ENCODE data around the gene SH3BP2. TPM values are rescaled to one million over a fixed set of nuclear protein-coding genes. Genes with fewer than 3 reads are reported as not detected.

SH3BP2 gene
- polyA plus RNA-seq, 1 of the 3 experiments (the other 2 are of a cell fraction): 25.2 TPM

- Histone ChIP-seq H2AFZ (ENCODE audit: low read depth) (peak overlapping the region; percentile 87), H3K4me1 (ENCODE audit: control insufficient read depth in 1 of 2, insufficient read depth in 2 of 2, low read depth in 1 of 2, low read length in 1 of 2) (peaks cover 3 to 14% of the 10 kb centered on the region in 2 experiments; a peak in 3 of 4 replicates), H3K9me3 (no peaks in the 10 kb centered on the region), H3K9me2 (no peaks in the 10 kb centered on the region), H3K79me2 (ENCODE audit: insufficient read depth) (peaks cover 38% of the 10 kb centered on the region), H3F3A (replicated peaks; ENCODE audit: insufficient read depth) (peaks cover 28% of the 10 kb centered on the region), H3K4me3 (ENCODE audit: low read depth in 2 of 2, low read length in 1 of 2) (peak overlapping the region; percentile 63 to 79), H4K20me1 (ENCODE audit: insufficient read depth) (peaks cover 32% of the 10 kb centered on the region), H3K27ac (ENCODE audit: low read depth in 2 of 2, low read length in 1 of 2) (peak overlapping the region; percentile 62 to 83; a peak in 3 of 4 replicates), H3K36me3 (replicated peaks in 1 of 2; ENCODE audit: control insufficient read depth in 1 of 2, insufficient read depth in 2 of 2, low read length in 1 of 2) (no peaks in the 10 kb centered on the region), H3K27me3 (ENCODE audit: insufficient read depth) (no peaks in the 10 kb centered on the region), H3K4me2 (peak overlapping the region; percentile 98), H3K9ac (peak overlapping the region; percentile 87)
- TF ChIP-seq ZBTB33 (IDR thresholded peaks at IDR 0.05; ENCODE audit: borderline replicate concordance, low read depth) (no peak), FOXJ3 (CRISPR knock-in tag; IDR thresholded peaks at IDR 0.05) (0 out of 2 replicates have a peak, but pooled peaks have one; percentile 19)
- POLR2A ChIA-PET: interaction anchor here (0.6 to 1.5 kb wide), 2 partner anchors 9 to 856 kb away, joined by 3 read pairs; no protein-coding TSS in a partner anchor
- peak; percentile 19 for DNase-seq
- 31% methylated on average over 6 of the region's 10 CpGs for WGBS (ENCODE audit: low lambda C conversion rate)
- CTCF ChIA-PET: interaction anchor here (1.2 to 1.5 kb wide), 3 partner anchors 24 to 93 kb away, joined by 3 read pairs; no protein-coding TSS in a partner anchor
Measured at GRCh38 chr4:2842687-2843262, 49.9 kb downstream of the SH3BP2 start.

GRCh38 chr4:2843263-2843940 is 50.5 kb downstream of the SH3BP2 start, which contains the start of gene ADD1:
TSS of gene ADD1 (plus strand) at chr4:2843844. CDS start at chr4:2875916, 32,072 bp downstream.
- Histone ChIP-seq H3K9ac (peak within 1 kb of the TSS; percentile 87), H3K4me1 (ENCODE audit: control insufficient read depth in 1 of 2, insufficient read depth in 2 of 2, low read depth in 1 of 2, low read length in 1 of 2) (peaks cover 0 to 13% of the 10 kb centered on the region in 2 experiments; a peak in 3 of 4 replicates), H3F3A (replicated peaks; ENCODE audit: insufficient read depth) (peaks cover 24% of the 10 kb centered on the region), H3K9me3 (no peaks in the 10 kb centered on the region), H3K27ac (ENCODE audit: low read depth in 2 of 2, low read length in 1 of 2) (peak within 1 kb of the TSS; percentile 62 to 83; a peak in 3 of 4 replicates), H3K79me2 (ENCODE audit: insufficient read depth) (peaks cover 44% of the 10 kb centered on the region), H2AFZ (ENCODE audit: low read depth) (peak within 1 kb of the TSS; percentile 87), H3K9me2 (no peaks in the 10 kb centered on the region), H3K4me2 (peak within 1 kb of the TSS; percentile 98), H4K20me1 (ENCODE audit: insufficient read depth) (peaks cover 38% of the 10 kb centered on the region), H3K27me3 (ENCODE audit: insufficient read depth) (no peaks in the 10 kb centered on the region), H3K36me3 (replicated peaks in 1 of 2; ENCODE audit: control insufficient read depth in 1 of 2, insufficient read depth in 2 of 2, low read length in 1 of 2) (no peaks in the 10 kb centered on the region), H3K4me3 (ENCODE audit: low read depth in 2 of 2, low read length in 1 of 2) (peak within 1 kb of the TSS; percentile 63 to 79)
- 2% methylated on average over 20 of the region's 65 CpGs for WGBS (ENCODE audit: low lambda C conversion rate)
- no peak for TF ChIP-seq EP300 (IDR thresholded peaks at IDR 0.05; ENCODE audit: borderline replicate concordance in 1 of 2, low read depth in 1 of 2, low read length in 1 of 2)
- TF ChIP-seq RFX5 (IDR thresholded peaks at IDR 0.05; ENCODE audit: low read length): no peak
- TF ChIP-seq FOXJ3 (CRISPR knock-in tag; IDR thresholded peaks at IDR 0.05): 0 out of 2 replicates have a peak, but pooled peaks have one; percentile 14
- TF ChIP-seq SIN3A (IDR thresholded peaks at IDR 0.05; ENCODE audit: borderline replicate concordance, low read depth, low read length): no peak; the same call in 1 of the 2 replicates
- no peak for TF ChIP-seq TCF12 (IDR thresholded peaks at IDR 0.05)
- TF ChIP-seq MEF2A (IDR thresholded peaks at IDR 0.05; ENCODE audit: borderline replicate concordance, low read depth): no peak
- no peak for TF ChIP-seq CTCF (IDR thresholded peaks at IDR 0.05)
- TF ChIP-seq MXI1 (IDR thresholded peaks at IDR 0.05; ENCODE audit: low read depth, low read length): peak; percentile 50; the same call in 1 of the 2 replicates
- TF ChIP-seq TAF1 (IDR thresholded peaks at IDR 0.05; ENCODE audit: borderline replicate concordance, low read depth, low read length): peak; percentile 79
- peak; percentile 73 for TF ChIP-seq CHD2 (IDR thresholded peaks at IDR 0.05; ENCODE audit: low read length, partially characterized antibody)
- peak; percentile 12; the same call in 1 of the 2 replicates for TF ChIP-seq YY1 (IDR thresholded peaks at IDR 0.05; ENCODE audit: low read depth)
- TF ChIP-seq IRF3 (IDR thresholded peaks at IDR 0.05; ENCODE audit: low read depth, low read length): peak; percentile 75; the same call in 1 of the 2 replicates
- no peak for TF ChIP-seq GATA2 (CRISPR knock-in tag; IDR thresholded peaks at IDR 0.05)
- TF ChIP-seq POLR2AphosphoS5 (IDR thresholded peaks at IDR 0.05; ENCODE audit: low read depth, low read length): peak; percentile 67; the same call in 1 of the 2 replicates
- POLR2A ChIA-PET: interaction anchor here (0.6 to 1.5 kb wide), 3 partner anchors 10 to 856 kb away, joined by 3 to 6 read pairs (median 3); no protein-coding TSS in a partner anchor
- CTCF ChIA-PET: interaction anchor here (1.2 to 1.5 kb wide), 3 partner anchors 25 to 92 kb away, joined by 3 read pairs; no protein-coding TSS in a partner anchor
- DNase-seq: peak; percentile 100

Measured in SK-N-SH (cell line).